Bronchial epithelial cell (primary cell): ENCODE data around the gene TBX21. TPM values are rescaled to one million over a fixed set of nuclear protein-coding genes. Genes with fewer than 3 reads are reported as not detected.

ENCODE experiments used
- DNase-seq: peaks from one replicate; pipeline ENCODE4 v3.0.0-alpha.2; 2010; ENCODE audit warnings: low read depth
- FAIRE-seq: peaks from 2 replicates; lab custom pipeline; 2011; peaks lifted over from hg19 to GRCh38; lab: Jason Lieb, UNC
- H3K27me3 ChIP-seq: 2 replicates; pipeline ENCODE4 v1.5.1; 2011; ENCODE audit warnings: low read length; ENCODE audit not compliant: control insufficient read depth, insufficient read depth
- H3K36me3 ChIP-seq: 2 replicates; pipeline ENCODE4 v1.5.1; 2011; ENCODE audit warnings: low read length; ENCODE audit not compliant: control insufficient read depth, insufficient read depth
- H3K4me3 ChIP-seq: 2 replicates; pipeline ENCODE4 v1.5.1; 2011; ENCODE audit warnings: mild to moderate bottlenecking, low read depth, low read length, control low read depth
- total RNA-seq: library from RNA; depleted of rRNA; stranded (reverse); fragments of >200 nt; gene quantifications from 2 replicates; pipeline ENCODE4 v1.2.1, GENCODE V29; 2014
- TF ChIP-seq, protein P1 (sequence below): IDR thresholded peaks from 2 replicates; pipeline ENCODE4 v1.5.1; 2011; ENCODE audit warnings: mild to moderate bottlenecking, moderate library complexity, low read length, control low read depth, inconsistent platforms; ENCODE audit not compliant: insufficient read depth, severe bottlenecking

The TBX21 gene
- total RNA-seq, 1 donor from 2014 or later, result not detected

DNA sequence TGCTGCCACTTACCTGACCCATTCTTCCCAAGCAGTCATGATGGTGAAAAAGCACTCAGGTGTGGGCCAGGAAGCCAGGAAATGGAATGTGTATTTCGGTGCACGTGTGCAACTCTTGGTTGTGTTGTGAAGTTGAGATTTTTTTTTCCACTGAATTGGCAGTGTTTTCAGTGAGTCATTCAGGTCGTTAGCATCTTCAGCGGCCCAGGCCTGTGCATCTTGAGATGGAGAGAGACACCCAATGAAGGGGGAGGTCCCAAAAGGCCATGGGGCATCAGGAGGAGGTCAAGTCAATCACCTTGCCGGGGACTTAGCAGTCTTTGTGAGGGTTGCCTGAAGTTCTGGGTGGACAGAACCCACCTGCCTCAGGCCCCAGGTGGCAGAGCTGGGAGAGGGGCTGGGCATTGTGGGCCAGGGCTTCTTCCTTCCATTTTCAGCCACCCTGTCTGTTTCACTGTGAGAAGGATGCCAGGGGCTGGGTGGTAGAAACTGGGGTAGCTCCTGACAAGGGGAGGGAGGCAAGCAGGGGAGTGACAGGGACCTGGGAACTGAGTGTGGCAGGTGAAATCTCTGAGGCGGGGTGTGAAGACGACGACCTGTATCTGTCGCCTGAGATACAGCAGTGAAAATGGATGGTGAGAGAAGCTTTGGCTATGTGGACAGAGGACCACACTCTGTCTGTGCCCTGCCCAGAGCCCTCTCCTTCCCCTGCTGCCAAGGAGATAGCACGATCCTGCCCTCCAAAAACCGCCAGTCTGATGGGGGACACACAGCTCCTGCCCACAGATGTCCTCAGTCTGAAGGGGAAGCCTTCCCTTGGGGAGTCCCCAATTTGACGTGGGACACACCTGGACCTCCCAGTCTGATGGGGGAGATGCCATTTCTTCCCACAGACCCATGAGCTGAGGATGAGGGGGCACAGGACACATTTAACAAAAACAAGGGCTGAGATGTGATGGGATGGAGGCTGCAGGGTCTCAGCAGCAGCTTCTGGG is 27.2 kb upstream of the TBX21 start:
- H3K36me3 ChIP-seq, result peaks cover 2% of the 10 kb centered on the region
- TF ChIP-seq, protein P1, sequence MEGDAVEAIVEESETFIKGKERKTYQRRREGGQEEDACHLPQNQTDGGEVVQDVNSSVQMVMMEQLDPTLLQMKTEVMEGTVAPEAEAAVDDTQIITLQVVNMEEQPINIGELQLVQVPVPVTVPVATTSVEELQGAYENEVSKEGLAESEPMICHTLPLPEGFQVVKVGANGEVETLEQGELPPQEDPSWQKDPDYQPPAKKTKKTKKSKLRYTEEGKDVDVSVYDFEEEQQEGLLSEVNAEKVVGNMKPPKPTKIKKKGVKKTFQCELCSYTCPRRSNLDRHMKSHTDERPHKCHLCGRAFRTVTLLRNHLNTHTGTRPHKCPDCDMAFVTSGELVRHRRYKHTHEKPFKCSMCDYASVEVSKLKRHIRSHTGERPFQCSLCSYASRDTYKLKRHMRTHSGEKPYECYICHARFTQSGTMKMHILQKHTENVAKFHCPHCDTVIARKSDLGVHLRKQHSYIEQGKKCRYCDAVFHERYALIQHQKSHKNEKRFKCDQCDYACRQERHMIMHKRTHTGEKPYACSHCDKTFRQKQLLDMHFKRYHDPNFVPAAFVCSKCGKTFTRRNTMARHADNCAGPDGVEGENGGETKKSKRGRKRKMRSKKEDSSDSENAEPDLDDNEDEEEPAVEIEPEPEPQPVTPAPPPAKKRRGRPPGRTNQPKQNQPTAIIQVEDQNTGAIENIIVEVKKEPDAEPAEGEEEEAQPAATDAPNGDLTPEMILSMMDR, result no peak
- H3K4me3 ChIP-seq, result no peak overlapping the region
- H3K27me3 ChIP-seq, result peaks cover 4% of the 10 kb centered on the region
- no peak for DNase-seq
- no peak for FAIRE-seq

DNA sequence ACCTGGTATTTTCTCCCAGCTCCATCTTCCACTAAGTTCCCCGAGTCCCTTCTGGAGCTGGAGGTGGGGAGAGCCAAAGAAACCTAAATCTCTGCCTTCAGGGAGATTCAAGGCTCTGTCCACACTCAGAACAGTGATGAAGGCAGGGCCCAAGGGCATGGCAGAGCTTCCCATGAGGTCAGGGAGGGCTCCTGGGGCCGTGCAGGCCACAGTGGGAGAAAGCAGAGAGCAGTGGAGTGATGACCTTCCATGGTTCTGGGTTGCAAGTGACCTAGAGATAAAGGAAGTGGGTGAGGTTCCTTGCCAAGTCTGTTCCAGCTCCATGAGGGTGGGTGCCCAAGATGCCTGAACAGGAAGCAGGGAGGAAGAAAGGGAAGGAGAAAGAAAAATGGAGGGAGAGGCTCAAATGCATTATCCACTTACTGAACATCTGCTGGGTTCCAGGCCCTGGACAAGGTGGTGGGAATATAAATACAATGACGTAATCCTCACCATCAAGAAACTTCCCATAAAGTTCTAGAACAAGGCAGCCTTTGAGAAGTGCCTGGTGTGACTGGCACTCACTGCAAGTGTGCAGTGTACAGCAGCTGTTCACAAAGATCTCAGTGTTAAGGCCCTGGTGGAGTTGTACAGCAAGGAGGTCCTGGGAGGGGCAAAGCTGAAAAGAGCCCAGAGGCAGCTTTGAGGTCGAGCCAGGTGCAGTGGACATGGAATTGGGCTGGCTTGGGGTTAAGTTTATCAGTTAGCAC is 25.8 kb upstream of the TBX21 start:
- TF ChIP-seq, protein P1, result no peak
- no peak for FAIRE-seq
- no peak for DNase-seq

DNA sequence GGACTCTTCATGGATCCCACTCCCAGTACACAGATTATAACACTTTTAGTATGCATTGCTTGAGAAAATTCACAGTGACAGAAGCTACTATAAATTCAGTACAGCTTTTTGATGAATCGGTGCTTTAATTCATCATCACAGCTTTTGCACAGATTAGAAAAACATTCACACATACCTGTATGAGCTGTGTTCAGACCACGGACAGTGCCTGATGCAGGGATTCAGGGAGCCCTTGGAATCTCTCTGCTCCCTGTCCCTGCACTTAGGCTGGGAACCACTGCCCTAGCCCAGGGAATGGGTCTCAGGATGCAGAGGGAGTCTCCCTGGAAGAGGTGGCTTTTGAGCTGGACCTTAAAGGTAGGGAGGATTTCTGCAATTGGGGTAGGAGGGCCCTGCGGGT is 25.2 kb upstream of the TBX21 start:
- Histone ChIP-seq H3K36me3 (peaks cover 1% of the 10 kb centered on the region), H3K4me3 (no peak overlapping the region), H3K27me3 (peaks cover 8% of the 10 kb centered on the region)
- DNase-seq, result no peak
- TF ChIP-seq, protein P1, result no peak
- no peak for FAIRE-seq

More for the DNA sequence above, 25.8 kb upstream of the TBX21 start:
- H3K36me3 ChIP-seq, result peaks cover 1% of the 10 kb centered on the region
- no peak overlapping the region for H3K4me3 ChIP-seq
- H3K27me3 ChIP-seq, result peaks cover 4% of the 10 kb centered on the region

DNA sequence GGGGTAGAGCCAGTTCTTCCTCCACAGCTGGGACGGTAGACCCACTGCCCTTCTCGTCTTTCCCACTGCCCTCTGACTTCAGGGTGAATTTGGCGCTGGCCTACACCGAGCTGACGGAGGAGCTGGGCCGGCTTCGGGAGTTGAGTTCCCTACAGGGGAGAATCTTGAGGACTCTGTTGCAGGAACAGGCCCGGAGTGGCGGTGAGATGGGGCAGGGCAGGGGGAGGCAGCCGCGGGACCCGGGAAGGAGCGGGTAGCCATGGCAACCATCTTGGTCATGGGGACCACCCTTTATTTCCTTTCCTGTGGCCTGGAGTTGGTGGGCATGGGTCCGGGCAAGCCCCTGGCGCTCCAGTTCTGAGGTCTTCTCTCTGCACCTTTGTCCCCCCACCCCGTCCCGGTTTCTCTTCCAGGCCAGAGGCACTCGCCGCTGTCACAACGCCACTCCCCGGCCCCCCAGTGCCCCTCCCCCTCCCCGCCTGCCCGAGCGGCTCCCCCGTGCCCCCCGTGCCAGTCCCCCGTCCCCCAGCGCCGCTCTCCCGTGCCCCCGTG is 24.6 kb upstream of the TBX21 start:
- H3K4me3 ChIP-seq, result no peak overlapping the region
- H3K27me3 ChIP-seq, result peaks cover 13% of the 10 kb centered on the region

DNA sequence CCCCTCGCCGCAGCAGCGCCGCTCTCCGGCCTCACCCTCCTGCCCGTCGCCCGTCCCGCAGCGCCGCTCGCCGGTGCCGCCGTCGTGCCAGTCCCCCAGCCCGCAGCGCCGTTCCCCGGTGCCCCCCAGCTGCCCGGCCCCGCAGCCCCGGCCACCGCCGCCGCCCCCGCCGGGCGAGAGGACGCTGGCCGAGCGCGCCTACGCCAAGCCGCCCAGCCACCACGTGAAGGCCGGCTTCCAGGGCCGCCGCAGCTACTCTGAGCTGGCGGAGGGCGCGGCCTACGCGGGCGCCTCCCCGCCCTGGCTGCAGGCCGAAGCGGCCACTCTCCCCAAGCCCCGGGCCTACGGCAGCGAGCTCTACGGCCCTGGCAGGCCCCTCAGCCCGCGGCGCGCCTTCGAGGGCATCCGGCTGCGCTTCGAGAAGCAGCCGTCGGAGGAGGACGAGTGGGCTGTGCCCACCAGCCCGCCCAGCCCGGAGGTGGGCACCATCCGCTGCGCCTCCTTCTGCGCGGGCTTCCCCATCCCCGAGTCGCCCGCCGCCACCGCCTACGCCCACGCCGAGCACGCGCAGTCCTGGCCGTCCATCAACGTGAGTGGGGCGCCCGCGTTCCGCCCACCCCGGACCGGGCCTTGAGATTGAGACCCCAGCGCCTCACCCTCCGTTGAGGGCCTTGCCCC is 24.0 kb upstream of the TBX21 start:
- TF ChIP-seq, protein P1, result no peak
- DNase-seq (no peak), FAIRE-seq (no peak)
- H3K36me3 ChIP-seq, result peaks cover 1% of the 10 kb centered on the region
- peaks cover 14% of the 10 kb centered on the region for H3K27me3 ChIP-seq
- no peak overlapping the region for H3K4me3 ChIP-seq

More for the DNA sequence above, 24.6 kb upstream of the TBX21 start:
- TF ChIP-seq, protein P1, result no peak
- H3K36me3 ChIP-seq, result peaks cover 1% of the 10 kb centered on the region
- FAIRE-seq, result no peak
- no peak for DNase-seq
